Caco-2 (cell line): Measurements from ENCODE around the gene APLP1. TPM values are rescaled to one million over a fixed set of nuclear protein-coding genes. Genes with fewer than 3 reads are reported as not detected.

Source experiments
- BruUV-seq: library from RNA; stranded (reverse); fragments of 400-500 nt; replicated peaks from 2 replicates; lab custom pipeline; 2021; lab: Mats Ljungman, UMichigan
- CTCF ChIA-PET: fragments of 300-600 bp; sonication (Branson Sonifier 250); formaldehyde crosslinking; loops from one replicate; lab custom pipeline; 2022; ENCODE audit warnings: antibody characterized with exemption; lab: Charles Lee
- POLR2A ChIA-PET: fragments of 300-600 bp; sonication (Branson Sonifier 250); formaldehyde crosslinking; loops from one replicate; lab custom pipeline; 2022; ENCODE audit warnings: antibody characterized with exemption; lab: Charles Lee
- DNase-seq, 2 experiments: peaks; one replicate each; pipeline versions ENCODE4 v3.0.0 to v3.0.0-alpha.2; 2020 to 2022
- H3K27me3 ChIP-seq: replicated peaks from 2 replicates; pipeline ENCODE4 v1.6.0; 2011; ENCODE audit warnings: low read length; ENCODE audit not compliant: control insufficient read depth, insufficient read depth
- H3K36me3 ChIP-seq: 2 replicates; pipeline ENCODE4 v1.5.1; 2011; ENCODE audit warnings: low read length; ENCODE audit not compliant: control insufficient read depth, insufficient read depth
- H3K4me1 ChIP-seq: fragments of 250-450 bp; sonication (Bioruptor Pico); 2 replicates; pipeline ENCODE4 v1.5.1; 2020; ENCODE audit warnings: mild to moderate bottlenecking
- H3K4me3 ChIP-seq: 2 replicates; pipeline ENCODE4 v1.5.1; 2011; ENCODE audit warnings: low read depth, mild to moderate bottlenecking, control low read depth, low read length
- H3K9me3 ChIP-seq: fragments of 250-450 bp; sonication (Bioruptor Pico); 2 replicates; pipeline ENCODE4 v1.5.1; 2020; ENCODE audit warnings: mild to moderate bottlenecking, moderate library complexity
- H3K27ac Mint-ChIP-seq: one replicate; pipeline ENCODE4 v1.8.0; 2022; ENCODE audit warnings: mixed read lengths; ENCODE audit not compliant: unreplicated experiment
- H3K27me3 Mint-ChIP-seq: one replicate; pipeline ENCODE4 v1.8.0; 2022; ENCODE audit warnings: mixed read lengths; ENCODE audit not compliant: insufficient read depth, unreplicated experiment
- H3K36me3 Mint-ChIP-seq: one replicate; pipeline ENCODE4 v1.8.0; 2022; ENCODE audit warnings: mild to moderate bottlenecking, mixed read lengths; ENCODE audit not compliant: insufficient read depth, unreplicated experiment
- H3K4me1 Mint-ChIP-seq: one replicate; pipeline ENCODE4 v1.8.0; 2022; ENCODE audit warnings: low read depth, mixed read lengths; ENCODE audit not compliant: unreplicated experiment
- H3K4me3 Mint-ChIP-seq: one replicate; pipeline ENCODE4 v1.8.0; 2022; ENCODE audit warnings: mild to moderate bottlenecking, moderate library complexity, mixed read lengths; ENCODE audit not compliant: unreplicated experiment
- H3K9me3 Mint-ChIP-seq: one replicate; pipeline ENCODE4 v1.8.0; 2022; ENCODE audit warnings: mixed read lengths; ENCODE audit not compliant: unreplicated experiment
- CTCF ChIP-seq, 2 experiments: fragments of 200-600 bp in 1 of 2; IDR thresholded peaks; 1 replicate in 1 of 2; 2 replicates in 1 of 2; pipeline versions ENCODE4 v1.5.1 to v1.8.0; 2011 to 2022; ENCODE audit warnings: antibody characterized with exemption in 1 of 2, control low read depth in 1 of 2, inconsistent platforms in 1 of 2, low read depth in 1 of 2, low read length in 1 of 2, mild to moderate bottlenecking in 1 of 2, moderate library complexity in 1 of 2; ENCODE audit not compliant: insufficient read depth in 1 of 2, severe bottlenecking in 1 of 2, unreplicated experiment in 1 of 2
- intact Hi-C: fragments of 100-400 bp; cut with micrococcal nuclease; formaldehyde crosslinking; loops from one replicate; pipeline ENCODE4 v1.10.0; 2022; ENCODE audit not compliant: unreplicated experiment
- total RNA-seq: library from RNA; stranded (reverse); gene quantifications from 2 replicates; pipeline ENCODE4 v1.2.3, GENCODE V29; 2022

The APLP1 gene
- total RNA-seq, 1 experiment from 2014 or later, result 6.5 TPM

DNA sequence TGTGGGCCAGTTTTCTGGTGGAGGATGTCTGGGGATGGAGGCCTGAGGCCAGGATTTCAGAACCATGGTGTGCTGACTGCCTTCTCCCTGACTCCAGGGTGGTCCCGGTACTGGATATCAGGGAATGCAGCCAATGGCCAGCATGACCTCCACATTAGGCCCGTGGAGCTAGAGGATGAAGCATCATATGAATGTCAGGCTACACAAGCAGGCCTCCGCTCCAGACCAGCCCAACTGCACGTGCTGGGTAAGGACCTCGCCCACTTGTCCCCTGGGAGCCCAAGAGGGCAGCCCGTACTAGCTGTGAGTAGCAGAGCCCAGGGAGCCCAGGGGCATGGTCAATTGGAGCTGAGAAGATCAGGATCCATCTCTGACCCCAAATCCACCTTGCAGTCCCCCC is 10.1 kb upstream of the APLP1 start:
- TF ChIP-seq CTCF (IDR thresholded peaks at IDR 0.05; ENCODE audit: insufficient read depth in 1 of 2, low read depth in 1 of 2, low read length in 1 of 2, severe bottlenecking in 1 of 2, unreplicated experiment in 1 of 2), result no peak
- no peaks in the 10 kb centered on the region for H3K9me3 Mint-ChIP-seq
- no TSS peak for BruUV-seq
- DNase-seq, result no peak
- Histone ChIP-seq H3K4me3 (no peak overlapping the region), H3K4me1 (peaks cover 17% of the 10 kb centered on the region), H3K27me3 (no peaks in the 10 kb centered on the region; the same call in 1 of the 2 replicates), H3K9me3 (no peaks in the 10 kb centered on the region), H3K36me3 (no peaks in the 10 kb centered on the region)
- POLR2A ChIA-PET, result no interaction called here
- no peak overlapping the region for H3K4me3 Mint-ChIP-seq
- no peak overlapping the region for H3K27ac Mint-ChIP-seq
- peaks cover 7% of the 10 kb centered on the region for H3K36me3 Mint-ChIP-seq
- peaks cover 15% of the 10 kb centered on the region for H3K4me1 Mint-ChIP-seq
- peaks cover 9% of the 10 kb centered on the region for H3K27me3 Mint-ChIP-seq
- CTCF ChIA-PET, result no interaction called here
- intact Hi-C loops, result no loop called here

- Histone ChIP-seq H3K27me3 (no peaks in the 10 kb centered on the region; the same call in 1 of the 2 replicates), H3K36me3 (no peaks in the 10 kb centered on the region), H3K4me1 (peaks cover 17% of the 10 kb centered on the region), H3K4me3 (no peak overlapping the region), H3K9me3 (no peaks in the 10 kb centered on the region)
- Mint-ChIP-seq H3K27me3 (peaks cover 9% of the 10 kb centered on the region), H3K4me3 (no peak overlapping the region), H3K9me3 (no peaks in the 10 kb centered on the region), H3K4me1 (peaks cover 14% of the 10 kb centered on the region), H3K36me3 (peaks cover 7% of the 10 kb centered on the region), H3K27ac (no peak overlapping the region)
- BruUV-seq, result no TSS peak
- no peak for DNase-seq
- POLR2A ChIA-PET, result no interaction called here
- CTCF ChIA-PET, result interaction anchor here (0.6 kb wide), 2 partner anchors 50 to 83 kb away, joined by 6 to 10 read pairs; no protein-coding TSS in a partner anchor
- TF ChIP-seq CTCF (IDR thresholded peaks at IDR 0.05; ENCODE audit: insufficient read depth in 1 of 2, low read depth in 1 of 2, low read length in 1 of 2, severe bottlenecking in 1 of 2, unreplicated experiment in 1 of 2), result no peak
- intact Hi-C loops, result no loop called here
These were observed 9.0 kb upstream of the APLP1 start for GRCh38 chr19:35859414-35859813.

DNA sequence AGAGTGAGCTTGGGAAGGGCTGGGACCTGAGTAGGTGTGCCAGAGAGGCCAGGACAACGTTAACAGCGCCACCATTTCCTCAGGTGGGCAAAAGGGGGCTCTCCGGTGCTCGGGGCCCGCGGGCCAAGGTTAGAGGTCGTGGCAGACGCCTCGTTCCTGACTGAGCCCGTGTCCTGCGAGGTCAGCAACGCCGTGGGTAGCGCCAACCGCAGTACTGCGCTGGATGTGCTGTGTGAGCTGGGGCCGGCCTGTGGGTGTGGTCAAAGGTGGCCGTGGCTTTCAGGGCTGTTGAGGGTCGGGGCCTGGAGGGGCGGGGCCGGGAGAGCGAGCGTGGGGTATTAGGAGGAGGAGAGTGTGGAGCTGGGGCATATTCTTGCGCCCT is 7.9 kb upstream of the APLP1 start:
- ChIA-PET CTCF (interaction anchor here (0.6 to 0.7 kb wide), 2 partner anchors 9 to 40 kb away, joined by 5 read pairs; no protein-coding TSS in a partner anchor), POLR2A (no interaction called here)
- Histone ChIP-seq H3K4me3 (no peak overlapping the region), H3K9me3 (no peaks in the 10 kb centered on the region), H3K36me3 (no peaks in the 10 kb centered on the region), H3K27me3 (no peaks in the 10 kb centered on the region; the same call in 1 of the 2 replicates), H3K4me1 (peaks cover 17% of the 10 kb centered on the region)
- no peak for TF ChIP-seq CTCF (IDR thresholded peaks at IDR 0.05; ENCODE audit: insufficient read depth in 1 of 2, low read depth in 1 of 2, low read length in 1 of 2, severe bottlenecking in 1 of 2, unreplicated experiment in 1 of 2)
- no peak overlapping the region for H3K4me3 Mint-ChIP-seq
- intact Hi-C loops, result no loop called here
- peaks cover 9% of the 10 kb centered on the region for H3K27me3 Mint-ChIP-seq
- no peaks in the 10 kb centered on the region for H3K9me3 Mint-ChIP-seq
- DNase-seq, result no peak
- peaks cover 9% of the 10 kb centered on the region for H3K4me1 Mint-ChIP-seq
- H3K27ac Mint-ChIP-seq, result no peak overlapping the region
- peaks cover 7% of the 10 kb centered on the region for H3K36me3 Mint-ChIP-seq
- no TSS peak for BruUV-seq
